Measurements from ENCODE around the gene GCN1.

- TF ChIP-seq CTCF (IDR thresholded peaks at IDR 0.05) = no peak
- no peak for TF ChIP-seq POLR2AphosphoS5 (IDR thresholded peaks at IDR 0.05)
- no peak for TF ChIP-seq POLR2A (IDR thresholded peaks at IDR 0.05)
- TF ChIP-seq EP300 (IDR thresholded peaks at IDR 0.05) = no peak
These were observed 13.5 kb downstream of the GCN1 start for GRCh38 chr12:120180975-120181374.
